Spleen (tissue), 11 donors: ENCODE measurements around the gene CFL1. TPM values are rescaled to one million over a fixed set of nuclear protein-coding genes. Genes with fewer than 3 reads are reported as not detected.
"Not testable (repeated sequence)": the region's sequence is repeated elsewhere in the genome, so short reads cannot be mapped to it uniquely, and the experiment has no call there.

Experiments used
- DNase-seq: peaks from one replicate; pipeline ENCODE4 v3.0.0-alpha.2; 2020
- H3K27ac ChIP-seq, 8 donors: fragments of 200-600 bp; sonication (generic) in 7 of 8; 1 replicate in 4 of 8; 2 replicates in 4 of 8; pipeline versions ENCODE4 v1.5.0 to v1.8.0; 2016 to 2021; ENCODE audit warnings: inconsistent platforms in 4 of 8, mild to moderate bottlenecking in 4 of 8, moderate library complexity in 1 of 8
- H3K27me3 ChIP-seq, 7 donors: fragments of 200-600 bp; sonication (generic) in 6 of 7; replicated peaks in 1 of 7; 1 replicate in 4 of 7; 2 replicates in 3 of 7; pipeline versions ENCODE4 v1.5.0 to v1.8.0; 2016 to 2021; ENCODE audit warnings: inconsistent platforms in 3 of 7, mild to moderate bottlenecking in 1 of 7
- H3K36me3 ChIP-seq, 6 donors: fragments of 200-600 bp; sonication (generic) in 5 of 6; 1 replicate in 4 of 6; 2 replicates in 2 of 6; pipeline versions ENCODE4 v1.5.0 to v1.8.0; 2016 to 2021; ENCODE audit warnings: inconsistent platforms in 2 of 6
- H3K4me1 ChIP-seq, 6 donors: fragments of 200-600 bp; sonication (generic) in 5 of 6; 1 replicate in 3 of 6; 2 replicates in 3 of 6; pipeline versions ENCODE4 v1.5.0 to v1.8.0; 2016 to 2021; ENCODE audit warnings: inconsistent platforms in 3 of 6
- H3K4me3 ChIP-seq, 8 donors: fragments of 200-600 bp; sonication (generic) in 7 of 8; 1 replicate in 4 of 8; 2 replicates in 4 of 8; pipeline versions ENCODE4 v1.5.0 to v1.8.0; 2016 to 2021; ENCODE audit warnings: inconsistent platforms in 4 of 8, mild to moderate bottlenecking in 4 of 8, moderate library complexity in 2 of 8
- H3K9me3 ChIP-seq, 8 donors: fragments of 200-600 bp; sonication (generic) in 7 of 8; 1 replicate in 4 of 8; 2 replicates in 4 of 8; pipeline versions ENCODE4 v1.5.0 to v1.8.0; 2016 to 2021; ENCODE audit warnings: inconsistent platforms in 4 of 8
- POLR2A ChIP-seq, 3 donors: fragments of 450-650 bp; IDR thresholded peaks; one replicate each; pipeline ENCODE4 v1.5.1; 2017; ENCODE audit warnings: antibody characterized with exemption in 3 of 3, mild to moderate bottlenecking in 1 of 3
- POLR2AphosphoS5 ChIP-seq, 3 donors: sonication (generic); formaldehyde crosslinking; IDR thresholded peaks; one replicate each; pipeline ENCODE4 v1.5.1; 2017; ENCODE audit warnings: antibody characterized with exemption in 3 of 3
- WGBS, 5 donors: extraction: QIAGEN DNeasy Blood & Tissue Kit in 3 of 5; methylation state at CpG; one replicate each; pipeline versions ENCODE4 v1.1.5 to v1.1.7; 2013 to 2018; 5-methylcytosine and 5-hydroxymethylcytosine counted together
- intact Hi-C: fragments of 100-400 bp; cut with DNase I; formaldehyde crosslinking; loops from one replicate; pipeline ENCODE4 v1.15.0; 2023; ENCODE audit warnings: low total_unique reads
- polyA plus RNA-seq, 3 donors: library from polyadenylated mRNA; stranded (reverse); fragments of 200-250 nt; gene quantifications; one replicate each; pipeline ENCODE4 v1.2.1, GENCODE V29; 2013
- total RNA-seq, 7 donors: library from RNA; depleted of rRNA in 3 of 7; stranded (reverse); fragments of >200 nt in 3 of 7; fragmentation: NEBNext Ultra II Directional in 4 of 7; extraction: Animal tissue kit (Norgen Biotek cat#: 25700) in 4 of 7; gene quantifications; one replicate each; pipeline versions ENCODE4 v1.1.0 to v1.2.1, GENCODE V29; 2016 to 2021
- TF ChIP-seq, protein P1 (sequence below), 11 experiments: fragments of 200-600 bp in 7 of 11; fragments of 450-650 bp in 4 of 11; sonication (generic) in 4 of 11; IDR thresholded peaks in 8 of 11; conservative IDR thresholded peaks in 3 of 11; 1 replicate in 7 of 11; 2 replicates in 4 of 11; pipeline versions ENCODE4 v1.4.0 to v1.8.0; 2016 to 2021; ENCODE audit warnings: antibody characterized with exemption in 11 of 11, inconsistent platforms in 4 of 11, mild to moderate bottlenecking in 1 of 11
- donor health status: healthy with polysubstance abuse.
- donor health status: DM: no; HTN: no; CAD: no; lungs with moderate emphysema.
- donor health status: DM: no; HTN: no; CAD: no.
- donor health status: Bipolar disorder and iron deficiency.
- donor health status: healthy.
- donor health status: DM: no; HTN: no; CAD: no.
- donor health status: DM: yes; HTN: yes; CAD: no.

Gene CFL1
- total and polyA plus RNA-seq, 10 donors, result 562 to 1,219 (median 865) TPM

DNA sequence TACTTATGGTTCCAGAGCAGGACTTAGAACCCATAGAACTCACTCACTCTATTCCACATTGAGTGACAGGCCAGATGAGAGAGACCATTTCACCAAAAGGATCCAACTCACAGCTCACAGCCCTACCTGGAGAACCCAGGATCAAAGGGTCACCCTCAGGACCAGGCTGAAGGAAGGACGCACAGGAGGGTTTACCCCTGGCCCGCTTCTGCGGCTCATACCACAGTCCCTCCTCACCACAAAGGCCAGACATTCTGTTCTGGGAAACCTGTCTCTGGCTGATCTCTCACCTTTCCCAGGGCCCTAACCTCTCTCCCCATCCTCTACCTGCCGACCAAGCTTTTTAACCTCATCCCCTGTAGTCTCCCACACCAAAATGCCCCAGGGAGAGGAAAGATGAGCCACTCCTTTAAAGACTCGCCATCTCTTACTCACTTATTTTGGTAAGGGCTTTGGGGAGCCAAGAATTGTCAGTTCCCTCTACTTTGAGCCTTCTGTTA lies 37.6 kb upstream of the CFL1 start:
- no peak overlapping the region for H3K4me3 ChIP-seq
- 95 to 98% (median 96%) methylated on average over 5 of the region's 5 CpGs for WGBS, 5 donors
- DNase-seq, result no peak
- peaks cover 0 to 21% (median 13%) of the 10 kb centered on the region in 7 donors for H3K27me3 ChIP-seq
- H3K36me3 ChIP-seq, result no peaks in the 10 kb centered on the region
- H3K4me1 ChIP-seq, result peaks cover 37 to 69% (median 55%) of the 10 kb centered on the region in 6 donors
- intact Hi-C loops, result no loop called here
- H3K27ac ChIP-seq, result no peak overlapping the region
- H3K9me3 ChIP-seq, result no peaks in the 10 kb centered on the region
- no peak for TF ChIP-seq POLR2A (IDR thresholded peaks at IDR 0.05)
- TF ChIP-seq, protein P1, sequence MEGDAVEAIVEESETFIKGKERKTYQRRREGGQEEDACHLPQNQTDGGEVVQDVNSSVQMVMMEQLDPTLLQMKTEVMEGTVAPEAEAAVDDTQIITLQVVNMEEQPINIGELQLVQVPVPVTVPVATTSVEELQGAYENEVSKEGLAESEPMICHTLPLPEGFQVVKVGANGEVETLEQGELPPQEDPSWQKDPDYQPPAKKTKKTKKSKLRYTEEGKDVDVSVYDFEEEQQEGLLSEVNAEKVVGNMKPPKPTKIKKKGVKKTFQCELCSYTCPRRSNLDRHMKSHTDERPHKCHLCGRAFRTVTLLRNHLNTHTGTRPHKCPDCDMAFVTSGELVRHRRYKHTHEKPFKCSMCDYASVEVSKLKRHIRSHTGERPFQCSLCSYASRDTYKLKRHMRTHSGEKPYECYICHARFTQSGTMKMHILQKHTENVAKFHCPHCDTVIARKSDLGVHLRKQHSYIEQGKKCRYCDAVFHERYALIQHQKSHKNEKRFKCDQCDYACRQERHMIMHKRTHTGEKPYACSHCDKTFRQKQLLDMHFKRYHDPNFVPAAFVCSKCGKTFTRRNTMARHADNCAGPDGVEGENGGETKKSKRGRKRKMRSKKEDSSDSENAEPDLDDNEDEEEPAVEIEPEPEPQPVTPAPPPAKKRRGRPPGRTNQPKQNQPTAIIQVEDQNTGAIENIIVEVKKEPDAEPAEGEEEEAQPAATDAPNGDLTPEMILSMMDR (IDR thresholded peaks at IDR 0.05 in 8 of 11, conservative IDR thresholded peaks at IDR 0.05 in 3 of 11), result no peak
- no peak for TF ChIP-seq POLR2AphosphoS5 (IDR thresholded peaks at IDR 0.05)

DNA sequence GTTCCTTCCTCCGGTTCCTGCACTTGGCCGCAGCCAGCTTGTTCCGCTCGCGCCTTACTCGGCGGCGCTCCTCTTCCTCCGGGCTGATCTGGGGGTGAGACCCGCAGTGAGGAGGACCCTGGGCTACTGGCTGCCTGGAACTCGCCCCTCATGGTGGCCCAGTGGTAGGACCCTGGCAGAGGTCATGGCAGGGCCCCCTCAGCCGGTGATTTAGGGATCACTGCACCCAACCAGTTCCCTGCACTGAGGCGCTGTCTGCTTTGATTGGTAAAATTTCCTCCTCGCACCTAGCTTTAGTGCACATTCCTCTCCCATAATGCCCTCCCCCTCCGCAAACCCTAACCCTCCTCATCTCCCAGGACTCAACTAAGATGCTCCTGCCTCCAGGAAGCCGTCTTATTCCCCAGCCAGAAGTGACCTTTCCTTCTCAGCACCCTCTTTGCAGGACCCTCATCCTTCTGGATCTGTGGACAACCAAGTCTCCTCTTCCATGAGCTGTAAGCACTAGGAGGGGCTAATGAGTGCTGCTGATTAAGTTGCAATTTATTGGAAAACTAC lies 36.1 kb upstream of the CFL1 start:
- Histone ChIP-seq H3K4me3 (peak overlapping the region in 7 of 8 donors; percentile 16 to 90 (median 31)), H3K9me3 (no peaks in the 10 kb centered on the region)
- 13 to 29% (median 24%) methylated on average over 9 to 16 of the region's 16 CpGs for WGBS, 5 donors

DNA sequence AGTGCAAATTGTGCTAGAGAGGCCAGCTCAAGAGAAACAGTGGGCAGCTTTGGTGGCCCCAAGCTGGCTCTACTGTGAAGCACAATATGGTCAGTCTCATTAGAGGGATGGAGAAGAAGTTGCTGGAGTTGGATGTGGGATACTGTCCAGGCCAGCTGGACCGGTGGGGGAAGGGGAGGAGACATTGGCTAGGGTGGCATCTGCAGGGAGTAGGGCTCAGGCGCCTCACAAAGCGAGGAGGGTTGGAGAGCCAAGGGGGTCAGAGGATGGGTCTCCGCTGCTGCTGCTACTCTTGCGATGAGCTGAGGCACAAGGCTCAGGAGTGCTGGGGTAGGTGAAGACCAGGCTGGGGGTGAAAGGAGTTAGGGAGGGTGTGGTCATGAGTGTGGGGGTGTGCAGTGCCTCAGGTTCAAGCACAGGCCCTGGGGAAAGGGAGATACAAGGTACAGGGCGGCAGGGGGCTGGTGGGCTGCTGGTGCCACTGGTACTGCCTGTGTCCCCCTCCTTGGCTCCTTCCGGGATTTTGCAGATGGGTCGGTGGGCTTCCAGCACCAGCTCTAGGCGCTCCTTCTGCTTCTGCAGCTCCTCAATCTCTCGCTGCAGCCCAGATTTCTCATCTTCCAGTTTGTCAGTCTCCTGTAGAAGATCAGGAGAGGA lies 34.8 kb upstream of the CFL1 start:
- Histone ChIP-seq H3K9me3 (no peaks in the 10 kb centered on the region), H3K36me3 (no peaks in the 10 kb centered on the region), H3K4me3 (peak overlapping the region in 6 of 8 donors; percentile 75 to 93 (median 88)), H3K27ac (peak overlapping the region; percentile 92 to 99 (median 96)), H3K27me3 (no peaks in the 10 kb centered on the region), H3K4me1 (peaks cover 39 to 67% (median 55%) of the 10 kb centered on the region in 6 donors)
- intact Hi-C loops, result no loop called here
- DNase-seq, result peak; percentile 81
- TF ChIP-seq POLR2A (IDR thresholded peaks at IDR 0.05) (no peak), POLR2AphosphoS5 (IDR thresholded peaks at IDR 0.05) (no peak)
- TF ChIP-seq, protein P1 (IDR thresholded peaks at IDR 0.05 in 8 of 11, conservative IDR thresholded peaks at IDR 0.05 in 3 of 11), result no peak
- WGBS, 5 donors, result 60 to 76% (median 71%) methylated on average over 10 of the region's 10 CpGs

More for the DNA sequence above, 36.1 kb upstream of the CFL1 start:
- Histone ChIP-seq H3K4me1 (peaks cover 37 to 67% (median 53%) of the 10 kb centered on the region in 6 donors), H3K27ac (peak overlapping the region; percentile 85 to 99 (median 96)), H3K36me3 (no peaks in the 10 kb centered on the region), H3K27me3 (peaks cover 0 to 7% (median 2%) of the 10 kb centered on the region in 7 donors)
- TF ChIP-seq POLR2AphosphoS5 (IDR thresholded peaks at IDR 0.05) (peak; percentile 82 to 87 (median 86)), POLR2A (IDR thresholded peaks at IDR 0.05) (no peak)
- TF ChIP-seq, protein P1 (IDR thresholded peaks at IDR 0.05 in 8 of 11, conservative IDR thresholded peaks at IDR 0.05 in 3 of 11), result no peak
- intact Hi-C loops, result no loop called here
- DNase-seq, result peak; percentile 95

DNA sequence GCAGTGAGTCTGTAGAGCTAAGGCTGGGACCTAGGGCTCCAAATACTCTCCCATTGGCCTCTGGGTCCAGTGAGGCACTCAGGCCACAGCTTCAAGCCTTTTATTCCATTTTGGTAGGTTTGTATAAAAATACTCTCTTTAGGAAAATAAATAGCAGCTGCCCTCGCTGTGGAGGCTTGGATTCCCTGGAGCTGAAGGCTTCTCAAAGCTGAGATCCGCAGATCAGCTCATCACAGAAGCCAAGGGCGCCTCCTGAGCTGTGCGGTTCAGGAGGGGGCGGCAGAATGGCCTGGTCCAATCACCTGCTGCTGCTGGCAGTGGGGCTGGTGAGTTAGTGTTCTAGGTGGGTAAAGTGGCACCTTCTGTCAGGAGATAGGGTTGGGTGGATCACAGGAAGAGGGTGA lies 34.2 kb upstream of the CFL1 start:
- H3K27me3 ChIP-seq, H3K36me3 ChIP-seq, intact Hi-C loops, H3K9me3 ChIP-seq, DNase-seq: not testable (repeated sequence)
- peak overlapping the region; percentile 75 to 93 (median 88) for H3K4me3 ChIP-seq
- 42 to 60% (median 53%) methylated on average over 5 of the region's 5 CpGs for WGBS, 5 donors
- H3K4me1 ChIP-seq, result peaks cover 45 to 74% (median 61%) of the 10 kb centered on the region in 6 donors
- peak overlapping the region; percentile 92 to 99 (median 96) for H3K27ac ChIP-seq
